Progenitor cell of endocrine pancreas (in vitro differentiated cells): Measurements from ENCODE around the gene PSMD11. TPM values are rescaled to one million over a fixed set of nuclear protein-coding genes. Genes with fewer than 3 reads are reported as not detected.

ENCODE experiments used
- DNase-seq: peaks from one replicate; pipeline ENCODE4 v3.0.0; 2021; ENCODE audit warnings: low spot score; ENCODE audit not compliant: unreplicated experiment
- H3K27ac Mint-ChIP-seq: 2 replicates; pipeline ENCODE4 v1.8.0; 2021; ENCODE audit warnings: mild to moderate bottlenecking, moderate library complexity, mixed read lengths
- H3K27me3 Mint-ChIP-seq: 2 replicates; pipeline ENCODE4 v1.8.0; 2021; ENCODE audit warnings: mixed read lengths
- H3K36me3 Mint-ChIP-seq: 2 replicates; pipeline ENCODE4 v1.8.0; 2022; ENCODE audit warnings: mixed read lengths; ENCODE audit not compliant: insufficient read depth
- H3K4me1 Mint-ChIP-seq: 2 replicates; pipeline ENCODE4 v1.8.0; 2021; ENCODE audit warnings: low read depth, mixed read lengths
- H3K4me3 Mint-ChIP-seq: 2 replicates; pipeline ENCODE4 v1.8.0; 2021; ENCODE audit warnings: low read depth, mild to moderate bottlenecking, moderate library complexity, mixed read lengths
- H3K9me3 Mint-ChIP-seq: 2 replicates; pipeline ENCODE4 v1.8.0; 2021; ENCODE audit warnings: low read depth, mixed read lengths
- total RNA-seq: library from RNA; stranded (reverse); gene quantifications from 2 replicates; pipeline ENCODE4 v1.2.1, GENCODE V29; 2021
- TF ChIP-seq, protein P1 (sequence below): fragments of 200-600 bp; sonication (generic); IDR thresholded peaks from one replicate; pipeline ENCODE4 v1.5.0; 2021; ENCODE audit warnings: antibody characterized with exemption, mild to moderate bottlenecking; ENCODE audit not compliant: unreplicated experiment

Gene PSMD11
- total RNA-seq, 1 donor from 2014 or later, result 110 TPM

DNA sequence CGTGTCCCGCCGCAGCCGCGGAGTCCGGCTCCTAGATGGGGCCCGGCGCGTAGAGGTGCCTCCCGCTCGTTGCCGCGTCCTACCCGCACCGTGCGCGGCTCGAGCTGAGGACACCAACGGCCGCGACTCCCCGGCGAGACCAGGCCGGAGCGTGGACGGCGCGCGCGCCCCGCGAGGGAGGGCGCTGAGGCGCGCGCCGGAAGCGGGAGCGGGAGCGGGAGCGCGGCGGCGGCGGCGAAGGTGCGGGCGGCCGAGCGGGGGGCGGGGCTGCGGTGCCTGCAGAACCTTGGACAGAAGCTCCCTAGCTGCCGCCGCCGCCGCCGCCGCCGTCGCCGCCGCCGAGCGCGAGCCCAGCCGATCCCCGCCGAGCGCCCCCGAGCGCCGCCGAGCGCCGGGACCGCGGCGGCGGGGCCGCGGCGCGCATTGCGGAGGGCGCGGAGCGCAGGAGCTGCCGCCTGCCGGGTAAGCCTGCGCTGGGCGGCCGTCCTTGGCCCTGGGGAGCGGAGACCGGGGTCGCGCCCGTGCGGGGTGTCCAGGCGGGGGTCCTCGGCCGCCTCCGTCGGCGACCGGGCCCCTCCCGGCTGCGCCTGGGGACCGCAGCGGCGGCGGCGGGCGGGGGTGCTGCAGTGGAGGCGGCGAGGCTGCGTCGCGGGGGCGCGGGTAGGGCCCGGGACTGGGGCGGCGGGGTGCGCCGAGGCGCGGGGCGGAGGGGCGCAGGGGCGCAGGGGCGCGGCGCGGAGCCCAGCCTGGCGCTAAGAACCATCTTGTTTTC, 42.6 kb downstream of the PSMD11 start, which contains the start of gene CDK5R1:
TSS of gene CDK5R1 (plus strand) at position 293 of the 772 bp plus-strand sequence. CDS start 628 bp downstream, outside the sequence.
- Mint-ChIP-seq H3K27me3 (no peaks in the 10 kb centered on the region), H3K4me1 (peaks cover 25% of the 10 kb centered on the region), H3K27ac (peak within 1 kb of the TSS; percentile 87), H3K36me3 (peaks cover 5% of the 10 kb centered on the region), H3K4me3 (peak within 1 kb of the TSS; percentile 83), H3K9me3 (no peaks in the 10 kb centered on the region)
- TF ChIP-seq, protein P1, sequence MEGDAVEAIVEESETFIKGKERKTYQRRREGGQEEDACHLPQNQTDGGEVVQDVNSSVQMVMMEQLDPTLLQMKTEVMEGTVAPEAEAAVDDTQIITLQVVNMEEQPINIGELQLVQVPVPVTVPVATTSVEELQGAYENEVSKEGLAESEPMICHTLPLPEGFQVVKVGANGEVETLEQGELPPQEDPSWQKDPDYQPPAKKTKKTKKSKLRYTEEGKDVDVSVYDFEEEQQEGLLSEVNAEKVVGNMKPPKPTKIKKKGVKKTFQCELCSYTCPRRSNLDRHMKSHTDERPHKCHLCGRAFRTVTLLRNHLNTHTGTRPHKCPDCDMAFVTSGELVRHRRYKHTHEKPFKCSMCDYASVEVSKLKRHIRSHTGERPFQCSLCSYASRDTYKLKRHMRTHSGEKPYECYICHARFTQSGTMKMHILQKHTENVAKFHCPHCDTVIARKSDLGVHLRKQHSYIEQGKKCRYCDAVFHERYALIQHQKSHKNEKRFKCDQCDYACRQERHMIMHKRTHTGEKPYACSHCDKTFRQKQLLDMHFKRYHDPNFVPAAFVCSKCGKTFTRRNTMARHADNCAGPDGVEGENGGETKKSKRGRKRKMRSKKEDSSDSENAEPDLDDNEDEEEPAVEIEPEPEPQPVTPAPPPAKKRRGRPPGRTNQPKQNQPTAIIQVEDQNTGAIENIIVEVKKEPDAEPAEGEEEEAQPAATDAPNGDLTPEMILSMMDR, result no peak
- peak; percentile 73 for DNase-seq

GRCh38 chr17:32487473-32488176, 43.3 kb downstream of the PSMD11 start:
- TF ChIP-seq, protein P1, result no peak
- Mint-ChIP-seq H3K4me1 (peaks cover 25% of the 10 kb centered on the region), H3K27ac (peak overlapping the region; percentile 87), H3K27me3 (no peaks in the 10 kb centered on the region), H3K9me3 (no peaks in the 10 kb centered on the region), H3K36me3 (peaks cover 2% of the 10 kb centered on the region), H3K4me3 (peak overlapping the region; percentile 83)
- DNase-seq, result no peak

DNA sequence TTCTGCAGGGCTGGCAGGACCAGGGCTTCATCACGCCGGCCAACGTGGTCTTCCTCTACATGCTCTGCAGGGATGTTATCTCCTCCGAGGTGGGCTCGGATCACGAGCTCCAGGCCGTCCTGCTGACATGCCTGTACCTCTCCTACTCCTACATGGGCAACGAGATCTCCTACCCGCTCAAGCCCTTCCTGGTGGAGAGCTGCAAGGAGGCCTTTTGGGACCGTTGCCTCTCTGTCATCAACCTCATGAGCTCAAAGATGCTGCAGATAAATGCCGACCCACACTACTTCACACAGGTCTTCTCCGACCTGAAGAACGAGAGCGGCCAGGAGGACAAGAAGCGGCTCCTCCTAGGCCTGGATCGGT, 43.9 kb downstream of the PSMD11 start:
- H3K36me3 Mint-ChIP-seq, result peaks cover 2% of the 10 kb centered on the region
- H3K9me3 Mint-ChIP-seq, result no peaks in the 10 kb centered on the region
- no peak overlapping the region for H3K27ac Mint-ChIP-seq
- no peaks in the 10 kb centered on the region for H3K27me3 Mint-ChIP-seq
- no peak for DNase-seq
- peak overlapping the region; percentile 83 for H3K4me3 Mint-ChIP-seq
- TF ChIP-seq, protein P1, result no peak
- H3K4me1 Mint-ChIP-seq, result peaks cover 25% of the 10 kb centered on the region

DNA sequence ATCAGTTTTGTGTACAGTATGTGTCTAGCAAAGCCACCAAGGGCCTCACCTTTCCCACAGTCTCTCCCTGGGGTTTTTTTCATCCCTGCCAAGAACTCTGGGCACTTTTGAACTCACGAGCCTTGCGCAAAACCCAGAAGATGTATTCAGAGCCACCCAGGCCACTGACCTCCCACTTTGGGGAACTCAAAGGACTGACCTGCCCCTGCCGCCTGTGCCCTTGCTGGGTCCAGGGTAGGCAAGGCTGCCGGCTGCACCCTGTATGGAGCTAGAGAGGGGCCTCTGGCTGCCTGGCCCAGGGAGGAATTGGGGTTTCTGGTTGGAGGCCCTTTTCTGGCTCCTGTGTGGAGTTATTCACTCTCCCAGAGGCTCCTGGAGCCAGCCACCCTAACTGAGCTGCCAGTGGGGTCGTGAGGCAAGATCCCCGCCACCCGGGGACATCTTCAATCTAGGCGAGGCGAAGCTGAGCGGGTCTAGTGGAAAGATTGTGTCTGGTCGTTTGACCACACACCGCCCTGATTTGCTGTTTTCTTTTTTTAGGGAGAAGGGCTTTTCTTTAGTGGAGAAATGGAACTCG, 44.4 kb downstream of the PSMD11 start:
- Mint-ChIP-seq H3K36me3 (peaks cover 1% of the 10 kb centered on the region), H3K4me3 (peak overlapping the region; percentile 83), H3K9me3 (no peaks in the 10 kb centered on the region), H3K4me1 (peaks cover 25% of the 10 kb centered on the region), H3K27ac (no peak overlapping the region), H3K27me3 (no peaks in the 10 kb centered on the region)
- DNase-seq, result no peak
- TF ChIP-seq, protein P1, result no peak

- Mint-ChIP-seq H3K9me3 (no peaks in the 10 kb centered on the region), H3K36me3 (peaks cover 1% of the 10 kb centered on the region), H3K4me3 (peak overlapping the region; percentile 65), H3K4me1 (peaks cover 25% of the 10 kb centered on the region), H3K27me3 (no peaks in the 10 kb centered on the region), H3K27ac (peak overlapping the region; percentile 41)
- TF ChIP-seq, protein P1, result no peak
- DNase-seq, result no peak
Measured at GRCh38 chr17:32489320-32490100, 45.2 kb downstream of the PSMD11 start.
